LNCaP clone FGC (cell line): ENCODE data around the gene CYP3A7.
"Not testable (repeated sequence)": the region's sequence is repeated elsewhere in the genome, so short reads cannot be mapped to it uniquely, and the experiment has no call there.

Experiments used
- DNase-seq: peaks from one replicate; pipeline ENCODE4 v3.0.0-alpha.2; 2011; ENCODE audit warnings: low read depth
- H3K4me3 ChIP-seq: 2 replicates; pipeline ENCODE4 v1.5.1; 2011; ENCODE audit warnings: mild to moderate bottlenecking, low read depth, low read length, control low read depth
- TF ChIP-seq, protein P1 (sequence below): IDR thresholded peaks from 2 replicates; pipeline ENCODE4 v1.5.1; 2012; ENCODE audit warnings: mild to moderate bottlenecking; ENCODE audit not compliant: control insufficient read depth, insufficient read depth; ENCODE audit errors: extremely low read depth

The CYP3A7 gene

DNA sequence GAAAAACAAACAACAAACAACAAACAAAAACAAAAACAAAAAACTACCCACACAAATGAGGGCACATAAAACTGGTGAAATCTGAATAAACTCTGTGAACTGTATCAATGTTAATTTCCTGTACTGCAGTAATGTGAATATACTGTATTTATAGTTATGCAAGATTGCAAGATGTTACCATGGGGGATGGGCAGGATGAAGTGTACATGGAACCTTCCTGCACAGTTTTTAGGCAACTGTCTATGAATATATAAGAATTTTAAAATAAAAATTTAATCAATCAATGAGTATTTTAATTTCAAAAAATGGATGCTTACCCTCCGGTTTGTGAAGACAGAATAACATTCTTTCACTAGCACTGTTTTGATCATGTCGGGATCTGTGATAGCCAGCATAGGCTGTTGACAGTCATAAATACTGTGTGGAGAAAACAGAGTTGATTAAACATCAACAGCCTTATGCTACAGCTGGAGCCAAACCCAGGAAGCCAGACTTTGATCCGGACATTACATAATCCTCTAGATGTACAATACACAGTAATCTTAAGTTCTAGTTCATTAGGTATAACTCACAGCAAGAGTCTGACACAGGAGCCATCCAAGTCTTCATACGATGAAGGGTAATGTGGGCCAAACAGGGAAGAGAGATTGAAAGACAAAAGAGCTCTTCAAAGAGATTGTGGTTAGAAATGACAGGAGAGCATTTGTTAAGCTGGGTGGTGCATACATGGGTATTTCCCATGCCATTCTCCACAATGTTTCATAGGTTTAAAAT lies 14.8 kb downstream of the CYP3A7 start:
- H3K4me3 ChIP-seq, result no peak overlapping the region
- DNase-seq, result no peak
- TF ChIP-seq, protein P1, sequence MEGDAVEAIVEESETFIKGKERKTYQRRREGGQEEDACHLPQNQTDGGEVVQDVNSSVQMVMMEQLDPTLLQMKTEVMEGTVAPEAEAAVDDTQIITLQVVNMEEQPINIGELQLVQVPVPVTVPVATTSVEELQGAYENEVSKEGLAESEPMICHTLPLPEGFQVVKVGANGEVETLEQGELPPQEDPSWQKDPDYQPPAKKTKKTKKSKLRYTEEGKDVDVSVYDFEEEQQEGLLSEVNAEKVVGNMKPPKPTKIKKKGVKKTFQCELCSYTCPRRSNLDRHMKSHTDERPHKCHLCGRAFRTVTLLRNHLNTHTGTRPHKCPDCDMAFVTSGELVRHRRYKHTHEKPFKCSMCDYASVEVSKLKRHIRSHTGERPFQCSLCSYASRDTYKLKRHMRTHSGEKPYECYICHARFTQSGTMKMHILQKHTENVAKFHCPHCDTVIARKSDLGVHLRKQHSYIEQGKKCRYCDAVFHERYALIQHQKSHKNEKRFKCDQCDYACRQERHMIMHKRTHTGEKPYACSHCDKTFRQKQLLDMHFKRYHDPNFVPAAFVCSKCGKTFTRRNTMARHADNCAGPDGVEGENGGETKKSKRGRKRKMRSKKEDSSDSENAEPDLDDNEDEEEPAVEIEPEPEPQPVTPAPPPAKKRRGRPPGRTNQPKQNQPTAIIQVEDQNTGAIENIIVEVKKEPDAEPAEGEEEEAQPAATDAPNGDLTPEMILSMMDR, result no peak

DNA sequence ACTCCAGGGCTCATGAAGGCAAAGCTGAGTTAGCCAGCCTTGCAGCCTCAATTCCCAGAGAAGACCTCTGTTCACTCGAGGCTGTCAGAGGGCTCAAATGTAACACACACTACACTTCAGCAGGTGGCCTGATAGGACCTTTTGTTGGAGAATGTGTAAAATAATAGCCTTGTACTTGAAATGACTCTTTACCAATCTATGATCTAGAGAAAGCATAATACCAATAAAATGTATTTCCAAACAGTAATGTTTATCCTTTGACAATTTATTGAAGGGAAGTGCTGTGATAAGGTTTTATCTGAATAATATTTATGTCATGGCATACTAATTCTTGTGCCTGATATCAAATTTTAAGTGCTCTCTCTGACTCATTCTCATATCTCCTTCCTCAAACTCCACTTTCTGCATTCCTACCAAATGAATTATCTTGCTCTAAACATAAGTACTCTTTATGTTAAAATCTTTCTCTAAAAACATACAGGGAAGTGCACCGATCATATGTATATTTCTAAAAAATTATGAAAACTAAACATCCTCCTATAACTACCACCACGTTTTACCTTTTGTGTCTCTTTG lies 20.9 kb downstream of the CYP3A7 start:
- DNase-seq, result peak; percentile 6
- no peak overlapping the region for H3K4me3 ChIP-seq
- TF ChIP-seq, protein P1, result peak; percentile 14; the same call in 1 of the 2 replicates

GRCh38 chr7:99709838-99710578 lies 25.0 kb downstream of the CYP3A7 start:
- H3K4me3 ChIP-seq, result no peak overlapping the region
- DNase-seq, result no peak
- TF ChIP-seq, protein P1, result no peak

- DNase-seq, result no peak
- TF ChIP-seq, protein P1, result no peak
- no peak overlapping the region for H3K4me3 ChIP-seq
Observed at GRCh38 chr7:99709260-99709659, 25.7 kb downstream of the CYP3A7 start.

DNA sequence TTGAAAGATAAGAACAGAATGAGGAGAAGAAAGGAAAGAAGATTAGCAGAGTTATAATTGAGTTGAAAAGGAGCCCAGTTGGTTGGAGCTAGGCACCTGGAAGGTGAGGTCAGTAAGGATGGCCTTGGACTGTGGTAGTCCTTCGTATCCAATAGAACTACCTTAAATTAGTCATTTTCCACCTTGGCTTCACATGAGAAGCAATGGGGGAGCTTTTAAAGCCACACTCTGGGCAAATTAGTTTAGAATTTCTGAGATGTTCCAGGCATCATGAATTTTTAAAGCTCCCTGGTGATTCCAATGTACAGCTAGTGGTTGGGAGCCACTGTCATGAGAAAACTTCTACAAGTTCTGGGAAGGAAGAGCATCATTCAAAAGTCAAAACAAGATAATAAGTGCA lies 27.9 kb downstream of the CYP3A7 start:
- DNase-seq, result no peak
- TF ChIP-seq, protein P1, result no peak
- no peak overlapping the region for H3K4me3 ChIP-seq

- no peak for DNase-seq
- no peak overlapping the region for H3K4me3 ChIP-seq
- TF ChIP-seq, protein P1, result no peak
Observed at GRCh38 chr7:99699946-99700345, 35.0 kb downstream of the CYP3A7 start.

DNA sequence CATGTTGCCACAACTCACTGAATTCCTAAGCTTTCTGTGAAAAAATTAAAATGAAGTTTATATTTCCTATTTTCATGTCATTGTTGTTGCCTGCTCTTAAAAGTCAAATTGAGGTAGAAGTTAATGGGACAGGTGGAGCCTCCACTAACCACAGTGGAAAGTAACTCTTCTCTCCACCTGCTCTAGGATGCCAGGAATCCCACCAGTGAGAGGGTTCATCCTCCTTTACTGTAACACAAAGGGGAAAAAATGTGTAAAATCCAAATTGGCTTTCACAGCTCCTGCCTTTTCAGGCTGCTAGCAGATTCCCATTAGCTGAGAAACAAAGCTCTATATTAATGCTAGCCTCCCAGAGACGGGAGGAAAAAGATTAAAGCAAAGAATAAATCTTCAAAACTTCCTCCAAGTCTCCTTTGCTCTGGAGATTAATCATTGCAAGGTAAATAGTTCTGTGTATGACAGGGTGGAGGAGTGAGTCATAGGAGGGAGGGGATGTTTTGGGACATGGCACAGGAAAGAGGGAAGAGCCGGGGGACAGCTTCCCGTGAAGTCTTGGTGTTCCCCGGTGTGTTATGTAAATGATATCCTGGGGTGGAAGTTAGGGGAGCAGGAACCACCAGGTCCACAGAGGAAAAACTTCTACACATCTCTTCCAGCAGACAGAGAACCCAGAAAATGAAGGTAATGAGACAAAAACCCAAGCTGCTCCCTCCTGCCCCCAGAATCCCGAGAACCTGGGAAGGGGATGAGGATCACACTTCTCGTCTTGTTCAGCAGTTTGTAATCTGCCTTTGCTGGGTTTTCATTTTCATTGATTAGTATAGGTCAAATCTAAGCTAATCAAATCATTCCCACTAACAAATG lies 35.9 kb downstream of the CYP3A7 start:
- DNase-seq, result peak; percentile 10
- H3K4me3 ChIP-seq, result not testable (repeated sequence)
